IgD-negative memory B cell (primary cell): ENCODE data around the gene FAM149B1. TPM values are rescaled to one million over a fixed set of nuclear protein-coding genes. Genes with fewer than 3 reads are reported as not detected.

ENCODE experiments used
- H3K27ac Mint-ChIP-seq, 3 donors: one replicate each; pipeline ENCODE4 v1.8.0; 2020 to 2022; ENCODE audit warnings: mild to moderate bottlenecking in 3 of 3, mixed read lengths in 3 of 3, moderate library complexity in 1 of 3
- H3K27me3 Mint-ChIP-seq: one replicate; pipeline ENCODE4 v1.8.0; 2021; ENCODE audit warnings: mixed read lengths
- H3K36me3 Mint-ChIP-seq: one replicate; pipeline ENCODE4 v1.8.0; 2020; ENCODE audit warnings: mild to moderate bottlenecking, mixed read lengths
- H3K4me1 Mint-ChIP-seq, 3 donors: one replicate each; pipeline ENCODE4 v1.8.0; 2020 to 2022; ENCODE audit warnings: mixed read lengths in 3 of 3, mild to moderate bottlenecking in 1 of 3
- H3K4me3 Mint-ChIP-seq, 4 donors: one replicate each; pipeline ENCODE4 v1.8.0; 2020 to 2022; ENCODE audit warnings: mild to moderate bottlenecking in 4 of 4, mixed read lengths in 4 of 4, moderate library complexity in 3 of 4
- H3K9me3 Mint-ChIP-seq, 3 donors: one replicate each; pipeline ENCODE4 v1.8.0; 2020 to 2021; ENCODE audit warnings: mixed read lengths in 3 of 3, mild to moderate bottlenecking in 1 of 3
- polyA plus RNA-seq: library from polyadenylated mRNA; unstranded; fragments of 300-500 nt; fragmentation: Illumina TruSeq; gene quantifications from one replicate; pipeline ENCODE4 v1.2.3, GENCODE V29; 2021

Gene FAM149B1
- polyA plus RNA-seq, 1 donor from 2014 or later = 5.5 TPM

GRCh38 chr10:73261362-73261995 lies 93.6 kb downstream of the FAM149B1 start:
- Mint-ChIP-seq H3K27me3 (peaks cover 2% of the 10 kb centered on the region), H3K9me3 (peaks cover 0 to 6% (median 0%) of the 10 kb centered on the region in 3 donors), H3K27ac (no peak overlapping the region), H3K4me1 (no peaks in the 10 kb centered on the region), H3K36me3 (no peaks in the 10 kb centered on the region), H3K4me3 (no peak overlapping the region)

- Mint-ChIP-seq H3K4me1 (no peaks in the 10 kb centered on the region), H3K27ac (no peak overlapping the region), H3K9me3 (peaks cover 0 to 6% (median 0%) of the 10 kb centered on the region in 3 donors), H3K27me3 (peaks cover 2% of the 10 kb centered on the region), H3K4me3 (no peak overlapping the region), H3K36me3 (no peaks in the 10 kb centered on the region)
Observed at GRCh38 chr10:73262105-73262730, 94.3 kb downstream of the FAM149B1 start.

GRCh38 chr10:73262880-73263555 lies 95.1 kb downstream of the FAM149B1 start:
- Mint-ChIP-seq H3K4me1 (no peaks in the 10 kb centered on the region), H3K36me3 (no peaks in the 10 kb centered on the region), H3K27ac (no peak overlapping the region), H3K27me3 (peaks cover 2% of the 10 kb centered on the region), H3K9me3 (peaks cover 0 to 4% (median 0%) of the 10 kb centered on the region in 3 donors), H3K4me3 (no peak overlapping the region)

- Mint-ChIP-seq H3K36me3 (no peaks in the 10 kb centered on the region), H3K4me3 (no peak overlapping the region), H3K9me3 (peaks cover 0 to 3% (median 0%) of the 10 kb centered on the region in 3 donors), H3K4me1 (no peaks in the 10 kb centered on the region), H3K27ac (peak overlapping the region in 1 of 3 donors; percentile 3), H3K27me3 (peaks cover 2% of the 10 kb centered on the region)
Observed at GRCh38 chr10:73263693-73264347, 95.9 kb downstream of the FAM149B1 start.

- Mint-ChIP-seq H3K36me3 (no peaks in the 10 kb centered on the region), H3K4me3 (no peak overlapping the region), H3K27me3 (peaks cover 2% of the 10 kb centered on the region), H3K27ac (no peak overlapping the region), H3K9me3 (no peaks in the 10 kb centered on the region), H3K4me1 (no peaks in the 10 kb centered on the region)
Observed at GRCh38 chr10:73264423-73264822, 96.5 kb downstream of the FAM149B1 start.

GRCh38 chr10:73281097-73281496 lies 113.2 kb downstream of the FAM149B1 start:
- H3K9me3 Mint-ChIP-seq = no peaks in the 10 kb centered on the region
- peaks cover 0 to 6% (median 0%) of the 10 kb centered on the region in 3 donors for H3K4me1 Mint-ChIP-seq
- H3K27me3 Mint-ChIP-seq = no peaks in the 10 kb centered on the region
- H3K27ac Mint-ChIP-seq = peak overlapping the region in 1 of 3 donors; percentile 28
- no peak overlapping the region for H3K4me3 Mint-ChIP-seq
- H3K36me3 Mint-ChIP-seq = peaks cover 5% of the 10 kb centered on the region

GRCh38 chr10:73287441-73287840 lies 119.5 kb downstream of the FAM149B1 start:
- H3K27me3 Mint-ChIP-seq = no peaks in the 10 kb centered on the region

GRCh38 chr10:73289958-73290357 lies 122.0 kb downstream of the FAM149B1 start:
- Mint-ChIP-seq H3K9me3 (peaks cover 2 to 8% (median 4%) of the 10 kb centered on the region in 3 donors), H3K27ac (no peak overlapping the region), H3K36me3 (peaks cover 10% of the 10 kb centered on the region), H3K27me3 (no peaks in the 10 kb centered on the region), H3K4me1 (peaks cover 0 to 2% (median 0%) of the 10 kb centered on the region in 3 donors), H3K4me3 (no peak overlapping the region)

More at GRCh38 chr10:73287441-73287840, 119.5 kb downstream of the FAM149B1 start:
- peaks cover 13% of the 10 kb centered on the region for H3K36me3 Mint-ChIP-seq
- H3K4me3 Mint-ChIP-seq = no peak overlapping the region
- peaks cover 2 to 8% (median 4%) of the 10 kb centered on the region in 3 donors for H3K9me3 Mint-ChIP-seq
- H3K27ac Mint-ChIP-seq = no peak overlapping the region
- H3K4me1 Mint-ChIP-seq = peaks cover 0 to 2% (median 0%) of the 10 kb centered on the region in 3 donors

- H3K4me1 Mint-ChIP-seq = no peaks in the 10 kb centered on the region
- peaks cover 2 to 8% (median 4%) of the 10 kb centered on the region in 3 donors for H3K9me3 Mint-ChIP-seq
- H3K36me3 Mint-ChIP-seq = peaks cover 13% of the 10 kb centered on the region
- no peak overlapping the region for H3K4me3 Mint-ChIP-seq
- no peak overlapping the region for H3K27ac Mint-ChIP-seq
- no peaks in the 10 kb centered on the region for H3K27me3 Mint-ChIP-seq
Observed at GRCh38 chr10:73293461-73293860, 125.5 kb downstream of the FAM149B1 start.

Other genes with a start within 250 kb of the FAM149B1 start
- gene PLA2G12B, start 213.3 kb upstream of the FAM149B1 start, polyA plus RNA-seq = not detected
- 22.8 TPM for gene P4HA1, start 71.3 kb upstream of the FAM149B1 start, polyA plus RNA-seq
- 1.3 TPM for gene NUDT13, start 57.7 kb upstream of the FAM149B1 start, polyA plus RNA-seq
- gene ECD, start 111 bp upstream of the FAM149B1 start, polyA plus RNA-seq = 29.7 TPM
- 28.3 TPM for gene DNAJC9, start 79.1 kb downstream of the FAM149B1 start, polyA plus RNA-seq
- gene MRPS16, start 84.5 kb downstream of the FAM149B1 start, polyA plus RNA-seq = 119 TPM
- 0.43 TPM for gene CFAP70, start 190.7 kb downstream of the FAM149B1 start, polyA plus RNA-seq
- gene ANXA7, start 245.9 kb downstream of the FAM149B1 start, polyA plus RNA-seq = 158 TPM